ENCODE data around the gene GYS2.
"Not testable (repeated sequence)": the region's sequence is repeated elsewhere in the genome, so short reads cannot be mapped to it uniquely, and the experiment has no call there.

Gene GYS2

GRCh38 chr12:21647179-21647578 is 42.5 kb upstream of the GYS2 start:
- Histone ChIP-seq H3K9ac (no peak overlapping the region), H3K4me3 (ENCODE audit: low read depth, low read length) (no peak overlapping the region), H3K36me3 (ENCODE audit: control insufficient read depth, insufficient read depth, low read length) (no peaks in the 10 kb centered on the region), H3K9me3 (ENCODE audit: control insufficient read depth, low read length) (no peaks in the 10 kb centered on the region), H3K4me1 (no peaks in the 10 kb centered on the region), H3K79me2 (no peaks in the 10 kb centered on the region), H3K4me2 (ENCODE audit: low read length) (no peak overlapping the region), H3K27ac (no peak overlapping the region), H2AFZ (no peak overlapping the region), H3K27me3 (ENCODE audit: control insufficient read depth, insufficient read depth, low read length) (no peaks in the 10 kb centered on the region)
- TF ChIP-seq CTCF (IDR thresholded peaks at IDR 0.05) = no peak

- H3K79me2 ChIP-seq; H3K36me3 ChIP-seq (ENCODE audit: control insufficient read depth, insufficient read depth, low read length); H3K4me2 ChIP-seq (ENCODE audit: low read length); H3K4me3 ChIP-seq (ENCODE audit: low read depth, low read length); H2AFZ ChIP-seq; H3K9me3 ChIP-seq (ENCODE audit: control insufficient read depth, low read length); H3K9ac ChIP-seq; H3K4me1 ChIP-seq; H3K27ac ChIP-seq; H3K27me3 ChIP-seq (ENCODE audit: control insufficient read depth, insufficient read depth, low read length): not testable (repeated sequence)
Observed at GRCh38 chr12:21645041-21645500, 40.4 kb upstream of the GYS2 start.

DNA sequence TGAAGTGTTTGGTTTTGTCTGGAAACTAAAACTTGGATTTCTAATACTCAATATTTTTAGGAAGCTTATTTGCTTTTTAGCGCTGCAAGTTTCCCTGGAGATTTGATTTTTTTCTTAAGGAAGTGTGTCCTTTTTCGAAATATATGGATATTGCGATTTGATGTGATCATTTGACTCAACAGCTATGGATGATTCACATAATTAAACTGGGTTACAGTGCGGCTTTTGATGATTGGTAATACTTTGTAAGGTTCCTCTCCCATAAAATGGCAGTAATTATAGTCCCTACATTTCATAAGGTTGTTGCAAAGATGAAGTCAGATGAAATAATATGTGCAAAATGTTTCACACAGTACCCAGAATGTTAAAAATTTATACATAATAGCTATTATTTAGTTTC is 39.9 kb upstream of the GYS2 start:
- H3K36me3 ChIP-seq (ENCODE audit: control insufficient read depth, insufficient read depth, low read length) = no peaks in the 10 kb centered on the region

GRCh38 chr12:21643758-21644157 is 39.1 kb upstream of the GYS2 start:
- no peak for TF ChIP-seq CTCF (IDR thresholded peaks at IDR 0.05)
- no peak overlapping the region for H3K4me3 ChIP-seq (ENCODE audit: low read depth, low read length)
- H2AFZ ChIP-seq = no peak overlapping the region
- no peaks in the 10 kb centered on the region for H3K9me3 ChIP-seq (ENCODE audit: control insufficient read depth, low read length)
- no peak overlapping the region for H3K27ac ChIP-seq
- H3K4me2 ChIP-seq (ENCODE audit: low read length) = no peak overlapping the region
- no peak overlapping the region for H3K9ac ChIP-seq
- H3K79me2 ChIP-seq = no peaks in the 10 kb centered on the region
- no peaks in the 10 kb centered on the region for H3K4me1 ChIP-seq
- H3K27me3 ChIP-seq (ENCODE audit: control insufficient read depth, insufficient read depth, low read length) = no peaks in the 10 kb centered on the region
- no peaks in the 10 kb centered on the region for H3K36me3 ChIP-seq (ENCODE audit: control insufficient read depth, insufficient read depth, low read length)

More for the DNA sequence above, 39.9 kb upstream of the GYS2 start:
- H3K27me3 ChIP-seq (ENCODE audit: control insufficient read depth, insufficient read depth, low read length) = no peaks in the 10 kb centered on the region
- H3K4me1 ChIP-seq = no peaks in the 10 kb centered on the region
- H3K79me2 ChIP-seq = no peaks in the 10 kb centered on the region
- no peaks in the 10 kb centered on the region for H3K9me3 ChIP-seq (ENCODE audit: control insufficient read depth, low read length)
- no peak overlapping the region for H3K4me3 ChIP-seq (ENCODE audit: low read depth, low read length)
- no peak overlapping the region for H3K9ac ChIP-seq
- H3K4me2 ChIP-seq (ENCODE audit: low read length) = no peak overlapping the region
- no peak overlapping the region for H3K27ac ChIP-seq
- TF ChIP-seq CTCF (IDR thresholded peaks at IDR 0.05) = no peak
- H2AFZ ChIP-seq = no peak overlapping the region

DNA sequence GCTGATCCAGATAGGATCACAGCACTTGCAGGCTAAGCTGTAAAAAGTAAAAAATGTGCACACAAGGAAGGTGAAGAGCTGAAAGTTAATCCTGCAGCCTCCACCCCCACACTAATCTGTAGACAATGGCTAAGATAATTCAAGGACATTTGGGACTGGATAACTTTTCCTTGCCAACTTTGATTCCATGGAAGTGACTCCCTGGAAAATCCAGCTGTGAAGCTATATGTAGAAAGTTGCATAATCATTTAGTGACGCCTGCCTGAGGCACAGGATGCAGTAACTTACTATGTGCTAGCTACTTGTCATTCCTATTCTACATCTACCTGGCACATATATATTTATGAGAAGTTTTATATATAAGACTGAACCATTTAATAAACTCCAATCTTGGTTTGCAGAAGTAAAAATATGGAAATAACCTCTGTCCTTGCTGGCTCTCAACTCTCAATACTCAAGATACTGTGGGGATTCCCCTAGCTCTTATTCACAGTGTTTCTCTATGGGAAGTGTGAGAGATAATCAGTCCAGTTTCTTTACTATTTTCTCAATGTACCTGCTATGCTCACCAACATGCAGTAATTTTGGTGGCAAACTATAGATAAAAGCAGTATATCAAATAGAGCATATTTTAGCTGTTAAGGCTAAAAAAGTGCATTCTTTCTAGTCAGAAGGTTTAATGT is 38.2 kb upstream of the GYS2 start:
- no peak overlapping the region for H3K4me2 ChIP-seq (ENCODE audit: low read length)
- H3K4me1 ChIP-seq = no peaks in the 10 kb centered on the region
- H3K79me2 ChIP-seq = no peaks in the 10 kb centered on the region
- no peak for TF ChIP-seq CTCF (IDR thresholded peaks at IDR 0.05)
- H3K9ac ChIP-seq = no peak overlapping the region
- H3K36me3 ChIP-seq (ENCODE audit: control insufficient read depth, insufficient read depth, low read length) = no peaks in the 10 kb centered on the region
- no peak overlapping the region for H3K27ac ChIP-seq
- H3K9me3 ChIP-seq (ENCODE audit: control insufficient read depth, low read length) = no peaks in the 10 kb centered on the region
- no peak overlapping the region for H2AFZ ChIP-seq
- H3K27me3 ChIP-seq (ENCODE audit: control insufficient read depth, insufficient read depth, low read length) = no peaks in the 10 kb centered on the region
- H3K4me3 ChIP-seq (ENCODE audit: low read depth, low read length) = no peak overlapping the region
